ENCODE data around the gene PLEKHG4. TPM values are rescaled to one million over a fixed set of nuclear protein-coding genes. Genes with fewer than 3 reads are reported as not detected.

The PLEKHG4 gene
- total RNA-seq, 3 donors from 2014 or later = 8.0 to 15.4 (median 10.5) TPM

DNA sequence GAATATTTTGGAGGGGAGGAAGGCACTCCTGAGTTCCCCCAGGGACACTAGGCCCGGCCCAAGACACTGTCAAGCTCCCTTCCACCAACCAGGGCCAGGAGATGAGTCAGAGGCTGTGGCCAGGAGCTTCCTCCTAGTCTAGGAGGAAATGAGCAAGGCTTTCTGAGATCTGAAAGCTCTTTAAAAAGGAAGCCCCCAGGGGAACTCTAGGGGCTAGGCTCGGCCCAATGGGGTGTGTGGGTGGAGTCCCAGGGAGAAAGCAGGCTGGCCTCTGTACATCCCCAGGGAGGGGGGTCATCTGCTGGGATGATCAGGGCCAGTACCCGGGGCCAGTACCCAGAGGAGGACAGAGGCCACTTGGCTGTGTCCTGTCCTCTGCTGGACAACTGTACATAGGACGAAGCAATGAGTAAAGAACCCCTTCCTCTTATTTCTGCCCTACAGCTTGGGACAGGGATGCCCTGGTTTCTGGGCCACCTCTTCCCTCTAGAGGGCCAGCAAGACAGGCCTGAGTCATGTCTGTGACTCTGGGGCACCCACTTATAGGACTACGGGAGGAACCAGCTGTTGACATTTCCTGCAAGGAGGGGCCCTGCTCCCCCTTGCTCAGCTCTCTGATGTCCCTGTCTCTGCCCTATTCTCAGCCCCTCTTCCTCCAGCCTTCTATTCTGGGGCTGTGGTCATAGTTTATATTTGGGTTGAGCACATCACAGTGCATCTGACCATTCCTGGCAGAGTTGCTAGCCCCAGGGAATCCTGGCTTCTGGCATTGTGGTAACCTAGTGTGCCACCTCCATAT is 34.7 kb upstream of the PLEKHG4 start:
- TF ChIP-seq CTCF (IDR thresholded peaks at IDR 0.05) = no peak
- ATAC-seq (peak; percentile 22), DNase-seq (peak; percentile 65 to 89 (median 67))
- Histone ChIP-seq H3K4me3 (no peak overlapping the region), H3K36me3 (ENCODE audit: low read depth) (no peaks in the 10 kb centered on the region), H3K9me3 (no peaks in the 10 kb centered on the region), H3K4me1 (ENCODE audit: low read depth) (peaks cover 71% of the 10 kb centered on the region)
- intact Hi-C loops (cut with DNase I, micrococcal nuclease) = loop anchor here in 1 of 2 donors (5.0 kb wide), 1 partner anchor 233 kb away; no protein-coding TSS in a partner anchor

DNA sequence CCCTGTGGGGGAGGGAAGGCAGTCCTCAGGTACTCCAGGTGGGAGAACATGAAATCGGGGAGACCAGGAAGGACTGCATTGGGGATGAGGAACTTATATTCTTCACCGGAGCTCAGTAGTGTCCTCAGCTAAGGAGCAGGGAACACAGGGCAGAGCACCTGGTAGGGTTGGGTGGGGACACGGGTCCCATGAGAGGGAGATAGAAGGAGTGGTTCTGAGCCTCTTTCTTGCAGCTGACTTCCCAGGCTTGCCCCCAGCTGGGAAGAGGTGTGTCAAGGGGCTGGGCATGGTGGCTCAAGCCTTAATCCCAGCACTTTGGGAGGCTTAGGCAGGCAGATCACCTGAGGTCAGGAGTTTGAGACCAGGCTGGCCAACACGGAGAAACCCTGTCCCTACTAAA is 34.1 kb upstream of the PLEKHG4 start:
- no peak for TF ChIP-seq CTCF (IDR thresholded peaks at IDR 0.05)
- intact Hi-C loops (cut with DNase I, micrococcal nuclease) = loop anchor here in 1 of 2 donors (5.0 kb wide), 1 partner anchor 232 kb away; no protein-coding TSS in a partner anchor
- DNase-seq = peak in 2 of 3 donors; percentile 27 to 42
- no peaks in the 10 kb centered on the region for H3K36me3 ChIP-seq (ENCODE audit: low read depth)
- no peaks in the 10 kb centered on the region for H3K9me3 ChIP-seq
- no peak for ATAC-seq
- peaks cover 70% of the 10 kb centered on the region for H3K4me1 ChIP-seq (ENCODE audit: low read depth)
- H3K4me3 ChIP-seq = no peak overlapping the region

DNA sequence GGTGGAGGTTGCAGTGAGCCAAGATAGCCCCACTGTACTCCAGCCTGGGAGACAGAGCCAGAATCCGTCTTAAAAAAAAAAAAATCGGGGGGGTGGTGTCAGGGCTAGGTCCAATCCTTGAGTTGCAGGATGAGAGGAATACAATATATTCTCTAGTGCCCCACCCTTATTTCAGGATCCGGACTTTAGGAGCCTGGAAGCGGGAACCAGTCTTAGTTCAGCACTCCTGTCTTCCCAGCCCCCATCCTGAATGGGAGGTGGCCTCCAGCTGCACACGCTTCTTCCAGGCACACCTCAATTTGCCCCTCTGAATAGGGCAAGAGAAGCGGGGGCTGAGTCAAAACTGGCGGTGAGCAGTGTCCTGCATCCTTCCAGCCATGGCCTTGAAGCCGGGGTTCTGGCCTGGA is 33.7 kb upstream of the PLEKHG4 start:
- no peak overlapping the region for H3K4me3 ChIP-seq
- no peak for TF ChIP-seq CTCF (IDR thresholded peaks at IDR 0.05)
- no peaks in the 10 kb centered on the region for H3K9me3 ChIP-seq
- H3K4me1 ChIP-seq (ENCODE audit: low read depth) = peaks cover 65% of the 10 kb centered on the region
- H3K36me3 ChIP-seq (ENCODE audit: low read depth) = no peaks in the 10 kb centered on the region
- DNase-seq (peak in 1 of 3 donors; percentile 75), ATAC-seq (peak; percentile 0)
- intact Hi-C loops (cut with DNase I, micrococcal nuclease) = loop anchor here in 1 of 2 donors (5.0 kb wide), 1 partner anchor 232 kb away; no protein-coding TSS in a partner anchor

GRCh38 chr16:67246081-67246755 is 33.1 kb upstream of the PLEKHG4 start:
- no peak for TF ChIP-seq CTCF (IDR thresholded peaks at IDR 0.05)
- Histone ChIP-seq H3K36me3 (ENCODE audit: low read depth) (no peaks in the 10 kb centered on the region), H3K4me3 (peak overlapping the region; percentile 72), H3K9me3 (no peaks in the 10 kb centered on the region), H3K4me1 (ENCODE audit: low read depth) (peaks cover 59% of the 10 kb centered on the region)
- ATAC-seq (peak; percentile 42), DNase-seq (peak; percentile 77 to 87 (median 86))
- intact Hi-C loops (cut with DNase I, micrococcal nuclease) = loop anchor here in 1 of 2 donors (5.0 kb wide), 1 partner anchor 231 kb away; no protein-coding TSS in a partner anchor

GRCh38 chr16:67246756-67247191 is 32.6 kb upstream of the PLEKHG4 start:
- peak overlapping the region; percentile 72 for H3K4me3 ChIP-seq
- peak; percentile 95 to 96 (median 95) for DNase-seq
- ATAC-seq = peak; percentile 82
- intact Hi-C loops (cut with DNase I, micrococcal nuclease) = loop anchor here in 1 of 2 donors (5.0 kb wide), 1 partner anchor 231 kb away; no protein-coding TSS in a partner anchor
- peaks cover 55% of the 10 kb centered on the region for H3K4me1 ChIP-seq (ENCODE audit: low read depth)
- no peaks in the 10 kb centered on the region for H3K9me3 ChIP-seq
- H3K36me3 ChIP-seq (ENCODE audit: low read depth) = no peaks in the 10 kb centered on the region
- no peak for TF ChIP-seq CTCF (IDR thresholded peaks at IDR 0.05)
